RWPE1 (cell line): ENCODE measurements around the gene RASSF4.

Experiments used
- CTCF ChIA-PET: fragments of 350-600 bp; sonication (Branson Sonifier 250); formaldehyde crosslinking; extraction: SDS; loops from one replicate; lab custom pipeline; 2021; lab: Yijun Ruan, JAX
- POLR2A ChIA-PET: fragments of 400-600 bp; formaldehyde crosslinking; extraction: SDS; loops from one replicate; lab custom pipeline; 2020; ENCODE audit warnings: antibody characterized with exemption; ENCODE audit not compliant: low non-redundant PET; lab: Yijun Ruan, JAX
- DNase-seq: peaks from one replicate; pipeline ENCODE4 v3.0.0; 2012; ENCODE audit warnings: low spot score
- H3K27ac ChIP-seq: fragments of 450-650 bp; 2 replicates; pipeline ENCODE4 v1.5.1; 2017
- CTCF ChIP-seq: fragments of 450-650 bp; conservative IDR thresholded peaks from 2 replicates; pipeline ENCODE4 v1.5.1; 2017; ENCODE audit warnings: low read depth, mild to moderate bottlenecking

The RASSF4 gene

GRCh38 chr10:44978570-44979280, 19.1 kb downstream of the RASSF4 start, which contains the start of gene DEPP1:
Gene DEPP1, minus strand, starts transcription at chr10:44978809. Its CDS starts 779 bp downstream, at chr10:44978030.
- no peak for TF ChIP-seq CTCF
- ChIA-PET CTCF (interaction anchor here (0.5 to 1.4 kb wide), 5 partner anchors 12 to 522 kb away, joined by 3 to 5 read pairs (median 3); no protein-coding TSS in a partner anchor), POLR2A (no interaction called here)
- DNase-seq: peak; percentile 82
- H3K27ac ChIP-seq: peak within 1 kb of the TSS; percentile 71

DNA sequence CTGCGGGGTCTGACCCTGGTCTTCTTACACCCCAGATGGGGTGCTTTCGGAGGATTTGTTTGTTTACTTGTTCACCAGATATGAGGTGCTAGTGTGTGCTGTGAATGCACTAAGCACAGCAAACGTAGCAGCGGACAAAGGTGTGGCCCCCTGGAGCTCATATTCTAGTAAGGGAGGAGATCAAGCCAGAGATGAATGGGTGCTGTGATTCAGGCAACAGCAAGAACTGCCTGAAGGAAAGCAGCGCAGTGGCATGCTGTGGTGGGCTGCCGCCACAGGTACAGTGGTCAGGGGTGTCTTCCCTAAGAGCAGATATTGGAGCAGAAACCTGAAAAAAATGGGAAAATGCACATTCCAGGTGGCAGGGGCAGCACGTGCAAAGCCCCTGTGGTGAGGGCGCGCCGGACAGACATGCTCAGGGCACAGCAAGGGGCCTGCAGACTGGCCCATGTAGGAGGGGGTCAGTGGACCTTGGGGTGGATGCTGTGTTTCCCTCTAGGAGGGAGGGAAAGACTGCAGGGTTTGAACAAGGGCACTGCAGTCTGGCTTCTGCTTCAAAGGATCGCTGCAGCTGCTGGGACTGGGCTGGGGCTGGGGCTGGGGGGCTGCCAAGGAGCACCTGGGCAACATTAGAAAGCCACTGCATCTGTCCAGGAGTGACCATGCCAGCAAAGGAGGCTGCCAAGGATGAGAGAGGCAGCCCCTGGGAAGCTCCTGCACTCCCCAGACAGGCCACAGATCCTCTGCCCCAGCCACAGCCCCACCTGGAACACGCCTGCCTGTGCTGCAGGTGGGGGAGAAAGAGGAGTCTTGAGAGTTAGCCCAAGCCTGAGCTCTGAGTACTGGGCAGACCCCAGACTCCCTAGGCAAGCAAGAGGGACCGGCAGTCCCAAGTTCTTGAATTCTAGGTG, 19.9 kb downstream of the RASSF4 start:
- ChIA-PET POLR2A (no interaction called here), CTCF (interaction anchor here (0.5 to 0.7 kb wide), 2 partner anchors 13 to 22 kb away, joined by 3 read pairs; no protein-coding TSS in a partner anchor)
- peak overlapping the region; percentile 71 for H3K27ac ChIP-seq
- no peak for TF ChIP-seq CTCF
- DNase-seq: no peak

GRCh38 chr10:44980309-44981171, 20.9 kb downstream of the RASSF4 start:
- DNase-seq: no peak
- TF ChIP-seq CTCF: no peak
- peak overlapping the region; percentile 71 for H3K27ac ChIP-seq
- ChIA-PET POLR2A (no interaction called here), CTCF (no interaction called here)

DNA sequence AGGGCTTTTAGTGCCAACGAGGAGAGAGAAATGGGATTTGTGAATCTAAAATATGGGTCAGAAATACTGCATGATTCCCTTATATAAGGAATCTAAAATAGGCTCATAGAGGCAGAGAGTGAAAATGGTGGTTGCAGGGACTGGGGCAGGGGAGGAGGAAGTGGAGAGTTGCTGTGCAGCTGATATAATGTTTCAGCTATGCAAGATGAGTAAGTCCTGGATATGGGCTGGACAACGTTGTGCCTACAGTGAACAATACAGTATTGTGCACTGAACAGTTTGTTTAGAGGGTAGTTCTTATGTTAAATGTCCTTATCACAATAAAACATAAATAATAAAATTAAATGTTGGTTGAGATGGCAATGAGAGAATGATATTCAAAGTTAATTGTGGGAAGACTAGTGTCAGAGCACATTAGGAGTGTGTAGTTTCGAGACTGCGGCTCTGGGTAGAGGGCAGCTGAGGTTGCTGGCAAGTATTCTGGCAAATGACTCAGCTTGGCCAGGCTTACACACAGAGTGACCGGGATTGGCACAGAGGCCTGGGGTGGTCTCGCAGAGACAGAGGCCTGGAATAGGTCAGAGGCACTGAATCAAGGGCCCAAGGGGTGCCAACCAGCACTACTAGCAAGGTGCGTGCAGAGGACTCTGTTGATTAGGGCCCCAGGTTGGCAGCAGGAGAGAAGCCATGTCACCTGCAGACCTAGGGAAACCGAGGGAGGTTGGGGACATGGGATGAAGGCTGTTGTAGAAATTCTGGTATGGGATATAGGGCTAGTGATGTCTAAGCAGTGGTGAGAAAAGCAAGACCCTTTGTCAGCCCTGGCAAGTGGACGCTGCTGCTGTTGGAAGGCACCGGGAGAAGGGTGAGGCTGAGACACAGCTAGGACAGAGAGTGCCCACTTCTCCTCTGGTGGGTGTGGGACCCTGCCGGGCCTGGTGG, 21.8 kb downstream of the RASSF4 start:
- POLR2A ChIA-PET: no interaction called here
- peak overlapping the region; percentile 74 for H3K27ac ChIP-seq
- no peak for TF ChIP-seq CTCF
- DNase-seq: peak; percentile 69
- CTCF ChIA-PET: interaction anchor here (0.5 to 1.1 kb wide), 2 partner anchors 43 to 48 kb away, joined by 4 read pairs; no protein-coding TSS in a partner anchor

DNA sequence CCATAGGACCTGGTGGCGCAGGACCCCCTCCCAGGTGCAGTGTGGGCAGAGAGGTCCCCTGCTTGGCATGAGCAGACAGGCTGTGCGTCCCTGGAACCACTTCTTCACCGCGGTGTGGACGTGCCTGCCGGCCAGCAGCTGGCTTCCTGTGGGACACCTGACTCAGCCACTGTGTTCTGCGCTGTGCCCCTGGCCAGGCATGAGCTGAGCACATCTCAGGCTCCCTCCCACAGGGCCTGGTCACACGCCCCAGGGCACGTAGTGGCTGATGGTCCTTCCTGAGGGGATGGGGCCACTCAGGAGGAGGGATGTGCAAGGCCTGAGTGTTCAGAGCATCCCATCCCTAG, 22.5 kb downstream of the RASSF4 start:
- H3K27ac ChIP-seq: peak overlapping the region; percentile 74
- ChIA-PET POLR2A (no interaction called here), CTCF (interaction anchor here (0.5 to 1.1 kb wide), 2 partner anchors 44 to 49 kb away, joined by 4 read pairs; no protein-coding TSS in a partner anchor)
- TF ChIP-seq CTCF: no peak
- DNase-seq: no peak
